ENCODE measurements around the gene KRTAP1-1. TPM values are rescaled to one million over a fixed set of nuclear protein-coding genes. Genes with fewer than 3 reads are reported as not detected.

Gene KRTAP1-1
- polyA plus RNA-seq, 2 of the 4 experiments (the other 2 are of a cell fraction): not detected

DNA sequence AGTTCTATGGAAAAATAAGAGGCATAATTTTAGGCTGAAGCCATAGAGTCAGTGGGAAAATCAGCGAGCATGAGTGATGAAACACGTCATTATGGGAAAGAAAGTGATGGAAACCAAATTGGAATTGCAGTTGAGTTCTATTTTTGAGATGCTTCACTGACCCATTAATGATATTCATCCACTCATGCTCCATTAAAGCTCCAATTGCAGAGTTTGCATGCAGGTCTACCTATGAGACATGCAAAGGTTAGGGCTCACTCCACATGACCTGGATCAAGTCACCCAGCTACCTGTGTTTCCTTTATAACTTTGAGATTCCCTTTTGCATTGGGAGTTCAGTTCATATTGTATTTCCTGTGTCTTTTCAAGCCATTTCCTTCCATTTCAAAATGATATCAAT, 32.4 kb upstream of the KRTAP1-1 start:
- 82% methylated on average over 2 of the region's 2 CpGs for WGBS (ENCODE audit: missing lambda C conversion rate)
- POLR2A ChIA-PET: no interaction called here

DNA sequence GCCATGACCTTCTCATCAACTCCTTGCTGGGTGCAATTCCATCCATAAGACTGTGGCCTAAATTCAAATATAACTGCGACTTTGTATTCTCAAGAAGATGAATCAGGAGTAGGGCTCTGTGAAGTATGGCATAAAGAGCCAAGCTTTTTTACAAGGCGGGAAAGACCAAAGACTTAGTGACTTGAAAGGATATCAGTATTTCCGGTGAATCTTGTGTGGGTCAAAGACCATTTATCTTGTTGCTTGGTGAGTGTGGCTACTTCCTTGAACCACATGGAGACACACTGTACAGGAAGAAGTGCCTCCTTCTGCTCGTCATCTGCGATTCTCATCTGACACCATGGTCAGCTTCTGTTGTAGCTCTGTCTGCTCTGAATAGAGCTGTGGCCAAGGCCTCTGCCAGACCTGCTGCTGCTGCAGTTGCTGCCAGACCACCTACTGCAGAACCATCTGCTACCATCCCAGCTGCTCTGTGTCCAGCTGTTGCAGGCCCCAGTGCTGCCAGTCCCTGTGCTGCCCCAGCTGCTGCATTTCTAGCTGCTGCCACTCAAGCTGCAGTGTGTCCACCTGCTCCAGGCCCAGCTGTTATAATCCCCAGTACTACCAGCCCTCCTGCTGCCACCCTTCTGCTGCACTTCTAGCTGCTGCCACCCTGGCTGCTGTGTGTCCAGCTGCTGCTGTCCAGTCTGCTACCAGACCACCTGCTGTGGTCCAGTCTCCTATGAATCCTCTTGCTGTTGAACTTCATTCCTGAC, 30.5 kb upstream of the KRTAP1-1 start:
- Histone ChIP-seq H3K9me3 (no peaks in the 10 kb centered on the region), H3K27ac (no peak overlapping the region), H3K4me2 (no peak overlapping the region), H3K4me1 (no peaks in the 10 kb centered on the region), H3K4me3 (no peak overlapping the region)
- TF ChIP-seq FOSB (CRISPR knock-in tag; IDR thresholded peaks at IDR 0.05) (no peak), FOSL2 (IDR thresholded peaks at IDR 0.05) (no peak), FOSL2 (CRISPR knock-in tag; IDR thresholded peaks at IDR 0.05) (no peak), CBX2 (IDR thresholded peaks at IDR 0.05; ENCODE audit: borderline replicate concordance, low read depth) (no peak), EP300 (IDR thresholded peaks at IDR 0.05) (no peak), ZSCAN20 (CRISPR knock-in tag; IDR thresholded peaks at IDR 0.05) (no peak), MAZ (IDR thresholded peaks at IDR 0.05; ENCODE audit: borderline replicate concordance, low read depth, low read length) (no peak), TFCP2L1 (CRISPR knock-in tag; IDR thresholded peaks at IDR 0.05) (no peak), NFE2L2 (conservative IDR thresholded peaks at IDR 0.05; ENCODE audit: low read length) (no peak), NR3C1 (IDR thresholded peaks at IDR 0.05) (no peak), RARB (CRISPR knock-in tag; IDR thresholded peaks at IDR 0.05) (no peak), CEBPB (IDR thresholded peaks at IDR 0.05) (no peak)
- TF ChIP-seq, protein P1, sequence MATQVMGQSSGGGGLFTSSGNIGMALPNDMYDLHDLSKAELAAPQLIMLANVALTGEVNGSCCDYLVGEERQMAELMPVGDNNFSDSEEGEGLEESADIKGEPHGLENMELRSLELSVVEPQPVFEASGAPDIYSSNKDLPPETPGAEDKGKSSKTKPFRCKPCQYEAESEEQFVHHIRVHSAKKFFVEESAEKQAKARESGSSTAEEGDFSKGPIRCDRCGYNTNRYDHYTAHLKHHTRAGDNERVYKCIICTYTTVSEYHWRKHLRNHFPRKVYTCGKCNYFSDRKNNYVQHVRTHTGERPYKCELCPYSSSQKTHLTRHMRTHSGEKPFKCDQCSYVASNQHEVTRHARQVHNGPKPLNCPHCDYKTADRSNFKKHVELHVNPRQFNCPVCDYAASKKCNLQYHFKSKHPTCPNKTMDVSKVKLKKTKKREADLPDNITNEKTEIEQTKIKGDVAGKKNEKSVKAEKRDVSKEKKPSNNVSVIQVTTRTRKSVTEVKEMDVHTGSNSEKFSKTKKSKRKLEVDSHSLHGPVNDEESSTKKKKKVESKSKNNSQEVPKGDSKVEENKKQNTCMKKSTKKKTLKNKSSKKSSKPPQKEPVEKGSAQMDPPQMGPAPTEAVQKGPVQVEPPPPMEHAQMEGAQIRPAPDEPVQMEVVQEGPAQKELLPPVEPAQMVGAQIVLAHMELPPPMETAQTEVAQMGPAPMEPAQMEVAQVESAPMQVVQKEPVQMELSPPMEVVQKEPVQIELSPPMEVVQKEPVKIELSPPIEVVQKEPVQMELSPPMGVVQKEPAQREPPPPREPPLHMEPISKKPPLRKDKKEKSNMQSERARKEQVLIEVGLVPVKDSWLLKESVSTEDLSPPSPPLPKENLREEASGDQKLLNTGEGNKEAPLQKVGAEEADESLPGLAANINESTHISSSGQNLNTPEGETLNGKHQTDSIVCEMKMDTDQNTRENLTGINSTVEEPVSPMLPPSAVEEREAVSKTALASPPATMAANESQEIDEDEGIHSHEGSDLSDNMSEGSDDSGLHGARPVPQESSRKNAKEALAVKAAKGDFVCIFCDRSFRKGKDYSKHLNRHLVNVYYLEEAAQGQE (IDR thresholded peaks at IDR 0.05): no peak
- TF ChIP-seq, protein P2, sequence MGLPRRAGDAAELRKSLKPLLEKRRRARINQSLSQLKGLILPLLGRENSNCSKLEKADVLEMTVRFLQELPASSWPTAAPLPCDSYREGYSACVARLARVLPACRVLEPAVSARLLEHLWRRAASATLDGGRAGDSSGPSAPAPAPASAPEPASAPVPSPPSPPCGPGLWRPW (IDR thresholded peaks at IDR 0.05): no peak
- POLR2A ChIA-PET: no interaction called here
- CTCF ChIA-PET: interaction anchor here (0.6 to 1.3 kb wide), 5 partner anchors 19 to 591 kb away, joined by 3 to 5 read pairs (median 3); no protein-coding TSS in a partner anchor
- no peak for FAIRE-seq
- ATAC-seq: peak in 1 of 2 experiments; percentile 40; a peak in 1 of 6 replicates
- WGBS (ENCODE audit: missing lambda C conversion rate): 94% methylated on average over 5 of the region's 5 CpGs
- DNase-seq (ENCODE audit: low read depth in 1 of 2, low spot score in 1 of 2): no peak

More for the DNA sequence above, 32.4 kb upstream of the KRTAP1-1 start:
- DNase-seq (ENCODE audit: low read depth in 1 of 2, low spot score in 1 of 2) (no peak), ATAC-seq (no peak), FAIRE-seq (no peak)
- H3K27ac ChIP-seq: no peak overlapping the region
- no peak for TF ChIP-seq RAD21 (conservative IDR thresholded peaks at IDR 0.05 in 1 of 2, IDR thresholded peaks at IDR 0.05 in 1 of 2)
- TF ChIP-seq, protein P3, sequence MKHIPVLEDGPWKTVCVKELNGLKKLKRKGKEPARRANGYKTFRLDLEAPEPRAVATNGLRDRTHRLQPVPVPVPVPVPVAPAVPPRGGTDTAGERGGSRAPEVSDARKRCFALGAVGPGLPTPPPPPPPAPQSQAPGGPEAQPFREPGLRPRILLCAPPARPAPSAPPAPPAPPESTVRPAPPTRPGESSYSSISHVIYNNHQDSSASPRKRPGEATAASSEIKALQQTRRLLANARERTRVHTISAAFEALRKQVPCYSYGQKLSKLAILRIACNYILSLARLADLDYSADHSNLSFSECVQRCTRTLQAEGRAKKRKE (CRISPR knock-in tag; IDR thresholded peaks at IDR 0.05; ENCODE audit: low read depth): no peak
- TF ChIP-seq NR3C1 (IDR thresholded peaks at IDR 0.05): no peak
- no peak for TF ChIP-seq CHD2 (IDR thresholded peaks at IDR 0.05; ENCODE audit: low read length, partially characterized antibody)
- TF ChIP-seq EHF (CRISPR knock-in tag; IDR thresholded peaks at IDR 0.05): no peak
- TF ChIP-seq, protein P4, sequence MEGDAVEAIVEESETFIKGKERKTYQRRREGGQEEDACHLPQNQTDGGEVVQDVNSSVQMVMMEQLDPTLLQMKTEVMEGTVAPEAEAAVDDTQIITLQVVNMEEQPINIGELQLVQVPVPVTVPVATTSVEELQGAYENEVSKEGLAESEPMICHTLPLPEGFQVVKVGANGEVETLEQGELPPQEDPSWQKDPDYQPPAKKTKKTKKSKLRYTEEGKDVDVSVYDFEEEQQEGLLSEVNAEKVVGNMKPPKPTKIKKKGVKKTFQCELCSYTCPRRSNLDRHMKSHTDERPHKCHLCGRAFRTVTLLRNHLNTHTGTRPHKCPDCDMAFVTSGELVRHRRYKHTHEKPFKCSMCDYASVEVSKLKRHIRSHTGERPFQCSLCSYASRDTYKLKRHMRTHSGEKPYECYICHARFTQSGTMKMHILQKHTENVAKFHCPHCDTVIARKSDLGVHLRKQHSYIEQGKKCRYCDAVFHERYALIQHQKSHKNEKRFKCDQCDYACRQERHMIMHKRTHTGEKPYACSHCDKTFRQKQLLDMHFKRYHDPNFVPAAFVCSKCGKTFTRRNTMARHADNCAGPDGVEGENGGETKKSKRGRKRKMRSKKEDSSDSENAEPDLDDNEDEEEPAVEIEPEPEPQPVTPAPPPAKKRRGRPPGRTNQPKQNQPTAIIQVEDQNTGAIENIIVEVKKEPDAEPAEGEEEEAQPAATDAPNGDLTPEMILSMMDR (IDR thresholded peaks at IDR 0.05): no peak
- no peak for TF ChIP-seq HDAC2 (IDR thresholded peaks at IDR 0.05)
- no peak for TF ChIP-seq EHMT2 (IDR thresholded peaks at IDR 0.05; ENCODE audit: low read depth)
- no peak overlapping the region for H3K4me2 ChIP-seq
- H3K4me3 ChIP-seq: no peak overlapping the region
- H3K4me1 ChIP-seq: no peaks in the 10 kb centered on the region
- CTCF ChIA-PET: no interaction called here
- H3K9me3 ChIP-seq: no peaks in the 10 kb centered on the region

Measured in A549 (cell line).